K562 (cell line): ENCODE measurements around the gene TAF8. TPM values are rescaled to one million over a fixed set of nuclear protein-coding genes. Genes with fewer than 3 reads are reported as not detected.

Experiments used
- CBX3 ChIP-seq, 2 experiments: IDR thresholded peaks; 1 replicate in 1 of 2; 2 replicates in 1 of 2; pipeline ENCODE4 v1.6.1; 2012; ENCODE audit warnings: inconsistent platforms in 2 of 2, low read length in 2 of 2, borderline replicate concordance in 1 of 2, control low read depth in 1 of 2
- KAT7 ChIP-seq: sonication (generic); formaldehyde crosslinking; IDR thresholded peaks from 2 replicates; pipeline ENCODE4 v1.8.0; 2022; ENCODE audit warnings: missing genetic modification reagents, mild to moderate bottlenecking, borderline replicate concordance
- NRF1 ChIP-seq, 2 experiments: fragments of 450-650 bp; IDR thresholded peaks in 1 of 2; conservative IDR thresholded peaks in 1 of 2; 2 replicates each; pipeline ENCODE4 v1.6.1; 2014; ENCODE audit warnings: mild to moderate bottlenecking in 2 of 2
- PTTG1 ChIP-seq: fragments of 450-650 bp; IDR thresholded peaks from 2 replicates; pipeline ENCODE4 v1.6.1; 2016; ENCODE audit warnings: low read depth, mild to moderate bottlenecking, missing genetic modification characterization, missing compliant biosample characterization
- polyA plus RNA-seq, 8 experiments: library from polyadenylated mRNA; depleted of rRNA in 4 of 8; stranded (reverse) in 5 of 8; unstranded in 3 of 8; fragments of >200 nt; fragmentation: Nextera tagmentation in 2 of 8; fragmentation: Illumina TruSeq in 1 of 8; extraction: Ambion mirVana in 2 of 8; extraction: Trizol in 1 of 8; gene quantifications; 2 replicates each; pipeline versions ENCODE4 v1.2.1 to v1.2.3, GENCODE V29; 2011 to 2014; ENCODE audit warnings: inconsistent platforms in 1 of 8, missing spikeins in 1 of 8
- total RNA-seq, 7 experiments: library from RNA; depleted of rRNA in 6 of 7; stranded (reverse); fragments of >200 nt in 6 of 7; fragmentation: Illumina TruSeq in 2 of 7; extraction: Trizol in 2 of 7; gene quantifications; 2 replicates each; pipeline versions ENCODE4 v1.2.1 to v1.2.3, GENCODE V29; 2011 to 2021; ENCODE audit warnings: low replicate concordance in 1 of 7
- TF ChIP-seq, protein P1 (sequence below): IDR thresholded peaks from 2 replicates; pipeline ENCODE4 v1.6.1; 2011; ENCODE audit warnings: borderline replicate concordance, low read depth, mild to moderate bottlenecking, moderate library complexity, low read length; ENCODE audit not compliant: insufficient read depth, poor library complexity, severe bottlenecking
- TF ChIP-seq, protein P2 (sequence below): fragments of 450-650 bp; IDR thresholded peaks from 2 replicates; pipeline ENCODE4 v1.6.1; 2017; ENCODE audit warnings: antibody characterized with exemption, mild to moderate bottlenecking
- TF ChIP-seq, protein P3 (sequence below), 2 experiments: fragments of 450-650 bp; conservative IDR thresholded peaks; 2 replicates each; pipeline ENCODE4 v1.6.1; 2017; ENCODE audit warnings: mild to moderate bottlenecking in 2 of 2, moderate library complexity in 2 of 2

TAF8 gene
- total and polyA plus RNA-seq, 9 of the 15 experiments (the other 6 are each of a cell fraction or from before 2014, with no cell fraction given): 29.4 to 84.0 (median 52.6) TPM

DNA sequence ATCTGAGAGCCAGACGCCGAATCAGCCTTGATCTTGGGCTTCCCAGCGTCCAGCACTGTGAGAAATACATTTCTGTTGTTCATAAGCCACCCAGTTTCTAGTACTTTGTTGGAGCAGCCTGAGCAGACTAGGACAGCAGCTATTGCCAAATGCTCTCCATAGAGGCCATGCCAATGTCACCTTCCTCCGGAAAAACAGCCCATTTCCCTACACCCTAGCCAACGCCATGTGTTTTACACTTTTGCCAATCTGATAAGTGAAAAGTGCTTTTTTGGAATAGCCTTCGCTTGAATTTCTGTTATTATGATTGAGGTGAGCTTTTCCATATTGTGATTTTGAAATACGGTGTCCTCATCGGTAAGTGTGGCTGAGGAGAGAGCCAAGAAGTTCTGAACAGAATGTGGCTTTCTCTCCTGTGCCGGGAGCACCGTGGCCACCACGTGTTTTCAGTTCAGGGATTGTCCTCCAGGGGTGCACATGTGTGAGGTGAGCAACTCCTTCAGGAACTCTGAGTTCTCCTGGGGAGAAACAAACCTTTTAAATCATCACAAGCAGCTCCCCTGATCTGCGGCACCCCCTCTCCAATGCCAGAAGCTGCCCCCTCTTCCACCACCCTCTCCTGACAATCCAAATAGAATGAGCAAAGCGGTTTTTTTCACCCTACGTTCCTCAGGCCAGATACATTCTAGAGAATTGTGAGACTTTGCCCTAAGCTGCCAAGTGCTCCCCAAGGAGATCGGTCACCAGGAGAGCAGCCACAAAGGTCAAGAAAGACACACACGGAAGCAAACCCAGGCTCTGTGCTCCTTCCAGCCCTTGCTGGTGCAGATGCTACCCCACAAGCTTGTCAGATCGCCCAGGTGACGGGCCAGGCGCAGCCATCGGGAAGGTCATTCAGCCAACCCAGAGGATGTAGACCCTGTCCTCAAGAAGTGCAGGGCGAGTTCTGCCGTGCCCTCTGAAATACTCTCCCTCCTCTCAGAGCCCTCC is 36.0 kb downstream of the TAF8 start (continued):
- TF ChIP-seq, protein P1, sequence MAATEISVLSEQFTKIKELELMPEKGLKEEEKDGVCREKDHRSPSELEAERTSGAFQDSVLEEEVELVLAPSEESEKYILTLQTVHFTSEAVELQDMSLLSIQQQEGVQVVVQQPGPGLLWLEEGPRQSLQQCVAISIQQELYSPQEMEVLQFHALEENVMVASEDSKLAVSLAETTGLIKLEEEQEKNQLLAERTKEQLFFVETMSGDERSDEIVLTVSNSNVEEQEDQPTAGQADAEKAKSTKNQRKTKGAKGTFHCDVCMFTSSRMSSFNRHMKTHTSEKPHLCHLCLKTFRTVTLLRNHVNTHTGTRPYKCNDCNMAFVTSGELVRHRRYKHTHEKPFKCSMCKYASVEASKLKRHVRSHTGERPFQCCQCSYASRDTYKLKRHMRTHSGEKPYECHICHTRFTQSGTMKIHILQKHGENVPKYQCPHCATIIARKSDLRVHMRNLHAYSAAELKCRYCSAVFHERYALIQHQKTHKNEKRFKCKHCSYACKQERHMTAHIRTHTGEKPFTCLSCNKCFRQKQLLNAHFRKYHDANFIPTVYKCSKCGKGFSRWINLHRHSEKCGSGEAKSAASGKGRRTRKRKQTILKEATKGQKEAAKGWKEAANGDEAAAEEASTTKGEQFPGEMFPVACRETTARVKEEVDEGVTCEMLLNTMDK: peak; percentile 5
- TF ChIP-seq NRF1 (conservative IDR thresholded peaks at IDR 0.05 in 1 of 2, IDR thresholded peaks at IDR 0.05 in 1 of 2) (0 out of 4 replicates have a peak, but pooled peaks of 1 of the 2 experiments have one; percentile 20), KAT7 (CRISPR knock-in tag) (no peak), PTTG1 (no peak), CBX3 (IDR thresholded peaks at IDR 0.05; ENCODE audit: borderline replicate concordance in 1 of 2, low read length in 2 of 2) (no peak)
- TF ChIP-seq, protein P2, sequence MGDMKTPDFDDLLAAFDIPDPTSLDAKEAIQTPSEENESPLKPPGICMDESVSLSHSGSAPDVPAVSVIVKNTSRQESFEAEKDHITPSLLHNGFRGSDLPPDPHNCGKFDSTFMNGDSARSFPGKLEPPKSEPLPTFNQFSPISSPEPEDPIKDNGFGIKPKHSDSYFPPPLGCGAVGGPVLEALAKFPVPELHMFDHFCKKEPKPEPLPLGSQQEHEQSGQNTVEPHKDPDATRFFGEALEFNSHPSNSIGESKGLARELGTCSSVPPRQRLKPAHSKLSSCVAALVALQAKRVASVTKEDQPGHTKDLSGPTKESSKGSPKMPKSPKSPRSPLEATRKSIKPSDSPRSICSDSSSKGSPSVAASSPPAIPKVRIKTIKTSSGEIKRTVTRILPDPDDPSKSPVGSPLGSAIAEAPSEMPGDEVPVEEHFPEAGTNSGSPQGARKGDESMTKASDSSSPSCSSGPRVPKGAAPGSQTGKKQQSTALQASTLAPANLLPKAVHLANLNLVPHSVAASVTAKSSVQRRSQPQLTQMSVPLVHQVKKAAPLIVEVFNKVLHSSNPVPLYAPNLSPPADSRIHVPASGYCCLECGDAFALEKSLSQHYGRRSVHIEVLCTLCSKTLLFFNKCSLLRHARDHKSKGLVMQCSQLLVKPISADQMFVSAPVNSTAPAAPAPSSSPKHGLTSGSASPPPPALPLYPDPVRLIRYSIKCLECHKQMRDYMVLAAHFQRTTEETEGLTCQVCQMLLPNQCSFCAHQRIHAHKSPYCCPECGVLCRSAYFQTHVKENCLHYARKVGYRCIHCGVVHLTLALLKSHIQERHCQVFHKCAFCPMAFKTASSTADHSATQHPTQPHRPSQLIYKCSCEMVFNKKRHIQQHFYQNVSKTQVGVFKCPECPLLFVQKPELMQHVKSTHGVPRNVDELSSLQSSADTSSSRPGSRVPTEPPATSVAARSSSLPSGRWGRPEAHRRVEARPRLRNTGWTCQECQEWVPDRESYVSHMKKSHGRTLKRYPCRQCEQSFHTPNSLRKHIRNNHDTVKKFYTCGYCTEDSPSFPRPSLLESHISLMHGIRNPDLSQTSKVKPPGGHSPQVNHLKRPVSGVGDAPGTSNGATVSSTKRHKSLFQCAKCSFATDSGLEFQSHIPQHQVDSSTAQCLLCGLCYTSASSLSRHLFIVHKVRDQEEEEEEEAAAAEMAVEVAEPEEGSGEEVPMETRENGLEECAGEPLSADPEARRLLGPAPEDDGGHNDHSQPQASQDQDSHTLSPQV: peak; percentile 86; the same call in 1 of the 2 replicates
- TF ChIP-seq, protein P3, sequence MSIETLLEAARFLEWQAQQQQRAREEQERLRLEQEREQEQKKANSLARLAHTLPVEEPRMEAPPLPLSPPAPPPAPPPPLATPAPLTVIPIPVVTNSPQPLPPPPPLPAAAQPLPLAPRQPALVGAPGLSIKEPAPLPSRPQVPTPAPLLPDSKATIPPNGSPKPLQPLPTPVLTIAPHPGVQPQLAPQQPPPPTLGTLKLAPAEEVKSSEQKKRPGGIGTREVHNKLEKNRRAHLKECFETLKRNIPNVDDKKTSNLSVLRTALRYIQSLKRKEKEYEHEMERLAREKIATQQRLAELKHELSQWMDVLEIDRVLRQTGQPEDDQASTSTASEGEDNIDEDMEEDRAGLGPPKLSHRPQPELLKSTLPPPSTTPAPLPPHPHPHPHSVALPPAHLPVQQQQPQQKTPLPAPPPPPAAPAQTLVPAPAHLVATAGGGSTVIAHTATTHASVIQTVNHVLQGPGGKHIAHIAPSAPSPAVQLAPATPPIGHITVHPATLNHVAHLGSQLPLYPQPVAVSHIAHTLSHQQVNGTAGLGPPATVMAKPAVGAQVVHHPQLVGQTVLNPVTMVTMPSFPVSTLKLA (conservative IDR thresholded peaks at IDR 0.05): peak in 1 of 2 experiments; percentile 63; a peak in 2 of 4 replicates
